DND-41 (cell line): Measurements from ENCODE around the gene KCNIP4.

Source experiments
- ATAC-seq: fragments of 200-7000 bp; cut with Tn5 transposase; 3 replicates; pipeline ENCODE4 v1.9.1; 2021; ENCODE audit warnings: low read depth; ENCODE audit not compliant: insufficient read depth
- DNase-seq: peaks from one replicate; pipeline ENCODE4 v3.0.0-alpha.2; 2020
- H2AFZ ChIP-seq: 2 replicates; pipeline ENCODE4 v1.6.0; 2012; ENCODE audit warnings: low read depth, low read length
- H3K27ac ChIP-seq: 2 replicates; pipeline ENCODE4 v1.5.1; 2012; ENCODE audit warnings: low read length, inconsistent platforms
- H3K27me3 ChIP-seq: fragments of 200-600 bp; sonication (generic); 2 replicates; pipeline ENCODE4 v1.6.0; 2012; ENCODE audit warnings: low read length, mild to moderate bottlenecking, inconsistent platforms; ENCODE audit not compliant: insufficient read depth, poor library complexity
- H3K36me3 ChIP-seq: 2 replicates; pipeline ENCODE4 v1.5.1; 2012; ENCODE audit warnings: low read length, inconsistent platforms; ENCODE audit not compliant: insufficient read depth
- H3K4me1 ChIP-seq: 2 replicates; pipeline ENCODE4 v1.5.1; 2012; ENCODE audit warnings: mild to moderate bottlenecking, low read length; ENCODE audit not compliant: insufficient read depth
- H3K4me2 ChIP-seq: 2 replicates; pipeline ENCODE4 v1.6.0; 2012; ENCODE audit warnings: mild to moderate bottlenecking, moderate library complexity, low read length, inconsistent platforms; ENCODE audit not compliant: insufficient read depth
- H3K4me3 ChIP-seq, 2 experiments: fragments of 200-600 bp in 1 of 2; shearing (Covaris generic) in 1 of 2; 2 replicates each; pipeline ENCODE4 v1.5.1; 2012 to 2016; ENCODE audit warnings: inconsistent platforms in 2 of 2, low read length in 2 of 2, mild to moderate bottlenecking in 2 of 2, low read depth in 1 of 2, moderate library complexity in 1 of 2
- H3K79me2 ChIP-seq: 2 replicates; pipeline ENCODE4 v1.6.0; 2012; ENCODE audit warnings: low read length, inconsistent platforms; ENCODE audit not compliant: insufficient read depth
- H3K9ac ChIP-seq: 2 replicates; pipeline ENCODE4 v1.6.0; 2012; ENCODE audit warnings: low read depth, mild to moderate bottlenecking, inconsistent platforms, low read length, moderate library complexity
- H3K9me3 ChIP-seq: 2 replicates; pipeline ENCODE4 v1.5.1; 2012; ENCODE audit warnings: low read length, moderate library complexity, mild to moderate bottlenecking, inconsistent platforms; ENCODE audit not compliant: insufficient read depth, severe bottlenecking
- H4K20me1 ChIP-seq: 2 replicates; pipeline ENCODE4 v1.6.0; 2012; ENCODE audit warnings: low read length; ENCODE audit not compliant: insufficient read depth
- CTCF ChIP-seq: IDR thresholded peaks from 2 replicates; pipeline ENCODE4 v1.5.1; 2012; ENCODE audit warnings: borderline replicate concordance, low read length, moderate library complexity, mild to moderate bottlenecking; ENCODE audit not compliant: poor library complexity, severe bottlenecking; ENCODE audit errors: extremely low read depth
- EZH2 ChIP-seq: IDR thresholded peaks from 3 replicates; pipeline ENCODE4 v1.6.1; 2012; ENCODE audit warnings: borderline replicate concordance, low read depth, mild to moderate bottlenecking, moderate library complexity, low read length, inconsistent platforms; ENCODE audit not compliant: severe bottlenecking

The KCNIP4 gene

GRCh38 chr4:21991050-21991449, 42.5 kb upstream of the KCNIP4 start:
- no peak overlapping the region for H2AFZ ChIP-seq
- no peak overlapping the region for H3K4me3 ChIP-seq
- no peaks in the 10 kb centered on the region for H3K27me3 ChIP-seq
- H4K20me1 ChIP-seq, result no peaks in the 10 kb centered on the region
- no peaks in the 10 kb centered on the region for H3K79me2 ChIP-seq
- H3K9me3 ChIP-seq, result no peaks in the 10 kb centered on the region
- no peak for TF ChIP-seq EZH2
- no peak for TF ChIP-seq CTCF
- H3K4me1 ChIP-seq, result no peaks in the 10 kb centered on the region
- ATAC-seq (no peak), DNase-seq (no peak)
- no peak overlapping the region for H3K4me2 ChIP-seq
- H3K36me3 ChIP-seq, result no peaks in the 10 kb centered on the region
- no peak overlapping the region for H3K9ac ChIP-seq
- H3K27ac ChIP-seq, result no peak overlapping the region

DNA sequence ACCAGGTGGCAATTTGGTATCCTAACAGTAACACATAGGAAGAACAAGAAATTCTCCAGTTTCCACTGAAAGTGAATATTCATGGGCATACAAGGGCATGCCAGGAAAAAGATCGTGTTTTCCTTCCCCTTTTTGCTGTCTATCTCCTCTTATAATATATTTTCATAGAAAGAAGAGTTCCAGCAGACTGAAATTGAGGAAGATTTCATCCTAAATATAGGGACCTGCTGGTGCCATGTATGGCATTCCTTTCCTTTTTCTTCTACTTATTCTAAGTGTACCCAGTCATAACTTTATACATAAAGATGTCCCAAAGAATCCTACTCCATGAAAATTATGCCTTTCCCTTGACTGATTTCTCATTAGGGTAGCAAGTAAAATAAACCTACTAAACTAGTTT, 40.8 kb upstream of the KCNIP4 start:
- no peak for DNase-seq

DNA sequence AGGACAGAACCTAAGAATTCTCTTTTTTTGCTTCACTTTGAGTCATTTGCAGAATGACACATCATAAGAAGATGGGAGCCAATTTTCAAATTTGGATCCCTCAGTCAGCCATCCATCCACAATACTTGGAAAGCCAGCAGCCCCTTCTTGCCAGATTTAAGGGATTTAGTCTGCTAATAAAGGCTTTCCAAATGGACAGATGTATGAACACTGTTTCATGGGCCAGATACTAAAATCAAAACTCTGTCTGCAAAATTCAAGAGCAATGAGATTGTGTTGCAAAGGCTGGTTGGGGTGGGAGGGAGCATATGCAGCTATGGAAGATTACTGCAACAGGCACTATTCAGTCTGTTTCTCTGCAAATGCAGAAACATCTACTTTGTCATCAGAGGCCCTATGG, 37.7 kb upstream of the KCNIP4 start:
- no peak for DNase-seq
- Histone ChIP-seq H3K27ac (no peak overlapping the region), H3K9me3 (no peaks in the 10 kb centered on the region), H3K4me2 (no peak overlapping the region), H4K20me1 (no peaks in the 10 kb centered on the region), H3K27me3 (no peaks in the 10 kb centered on the region), H3K9ac (no peak overlapping the region), H3K4me3 (no peak overlapping the region), H3K79me2 (no peaks in the 10 kb centered on the region), H3K36me3 (no peaks in the 10 kb centered on the region), H3K4me1 (no peaks in the 10 kb centered on the region), H2AFZ (no peak overlapping the region)
- TF ChIP-seq EZH2 (no peak), CTCF (no peak)
- ATAC-seq, result no peak

More for the DNA sequence above, 40.8 kb upstream of the KCNIP4 start:
- TF ChIP-seq EZH2 (no peak), CTCF (no peak)
- Histone ChIP-seq H3K4me3 (no peak overlapping the region), H3K79me2 (no peaks in the 10 kb centered on the region), H3K4me2 (no peak overlapping the region), H3K4me1 (no peaks in the 10 kb centered on the region), H3K9me3 (no peaks in the 10 kb centered on the region), H2AFZ (no peak overlapping the region), H3K27me3 (no peaks in the 10 kb centered on the region), H4K20me1 (no peaks in the 10 kb centered on the region), H3K36me3 (no peaks in the 10 kb centered on the region), H3K9ac (no peak overlapping the region), H3K27ac (no peak overlapping the region)
- no peak for ATAC-seq

- ATAC-seq, result no peak
- Histone ChIP-seq H3K4me3 (no peak overlapping the region), H3K36me3 (no peaks in the 10 kb centered on the region), H2AFZ (no peak overlapping the region), H4K20me1 (no peaks in the 10 kb centered on the region), H3K27me3 (no peaks in the 10 kb centered on the region), H3K27ac (no peak overlapping the region), H3K79me2 (no peaks in the 10 kb centered on the region), H3K9ac (no peak overlapping the region), H3K4me2 (no peak overlapping the region), H3K4me1 (no peaks in the 10 kb centered on the region), H3K9me3 (no peaks in the 10 kb centered on the region)
- TF ChIP-seq EZH2 (no peak), CTCF (no peak)
- DNase-seq, result no peak
Measured at GRCh38 chr4:21982087-21982486, 33.5 kb upstream of the KCNIP4 start.
